Activated CD4-positive, alpha-beta memory T cell treated with anti-CD3 and anti-CD28 coated beads, Interleukin-2, amount 10 ng/mL, durations not matched to agents 7 days and 5 days (primary cell): ENCODE data around the gene TEN1. TPM values are rescaled to one million over a fixed set of nuclear protein-coding genes. Genes with fewer than 3 reads are reported as not detected.
"Not testable (repeated sequence)": the region's sequence is repeated elsewhere in the genome, so short reads cannot be mapped to it uniquely, and the experiment has no call there.

Experiments used
- CTCF ChIA-PET: fragments of 350-600 bp; sonication (Branson Sonifier 250); formaldehyde crosslinking; loops from one replicate; lab custom pipeline; 2021; ENCODE audit warnings: antibody characterized with exemption, inconsistent platforms; lab: Charles Lee
- POLR2A ChIA-PET: fragments of 350-600 bp; sonication (Branson Sonifier 250); formaldehyde crosslinking; loops from one replicate; lab custom pipeline; 2021; ENCODE audit warnings: antibody characterized with exemption; lab: Charles Lee
- DNase-seq: peaks from one replicate; pipeline ENCODE4 v3.0.0-alpha.2; 2020
- H3K27ac Mint-ChIP-seq: one replicate; pipeline ENCODE4 v1.8.0; 2021; ENCODE audit warnings: mild to moderate bottlenecking, mixed read lengths
- H3K27me3 Mint-ChIP-seq: one replicate; pipeline ENCODE4 v1.8.0; 2021; ENCODE audit warnings: mixed read lengths
- H3K36me3 Mint-ChIP-seq: one replicate; pipeline ENCODE4 v1.8.0; 2021; ENCODE audit warnings: low read depth, mixed read lengths
- H3K4me1 Mint-ChIP-seq: one replicate; pipeline ENCODE4 v1.8.0; 2021; ENCODE audit warnings: mixed read lengths
- H3K4me3 Mint-ChIP-seq: one replicate; pipeline ENCODE4 v1.8.0; 2021; ENCODE audit warnings: mild to moderate bottlenecking, mixed read lengths
- H3K9me3 Mint-ChIP-seq: one replicate; pipeline ENCODE4 v1.8.0; 2021; ENCODE audit warnings: mixed read lengths
- total RNA-seq, 2 experiments: library from RNA; stranded (reverse); gene quantifications; one replicate each; pipeline ENCODE4 v1.2.3, GENCODE V29; 2021

The TEN1 gene
- total RNA-seq, 2 experiments from 2014 or later, result 13.5 to 16.3 TPM

- POLR2A ChIA-PET, result no interaction called here
- Mint-ChIP-seq H3K36me3 (peaks cover 39% of the 10 kb centered on the region), H3K27ac (no peak overlapping the region), H3K4me1 (no peaks in the 10 kb centered on the region), H3K4me3 (no peak overlapping the region), H3K27me3 (no peaks in the 10 kb centered on the region), H3K9me3 (no peaks in the 10 kb centered on the region)
- CTCF ChIA-PET, result interaction anchor here (1.6 kb wide), 1 partner anchor 24 kb away, joined by 6 read pairs; no protein-coding TSS in a partner anchor
- no peak for DNase-seq
These were observed 59.0 kb downstream of the TEN1 start for GRCh38 chr17:76038050-76038449.

GRCh38 chr17:76039121-76039520 lies 60.1 kb downstream of the TEN1 start:
- no peaks in the 10 kb centered on the region for H3K27me3 Mint-ChIP-seq
- H3K4me3 Mint-ChIP-seq, result no peak overlapping the region
- no peaks in the 10 kb centered on the region for H3K4me1 Mint-ChIP-seq
- POLR2A ChIA-PET, result no interaction called here
- no peak for DNase-seq
- H3K36me3 Mint-ChIP-seq, result peaks cover 50% of the 10 kb centered on the region
- no peak overlapping the region for H3K27ac Mint-ChIP-seq
- no peaks in the 10 kb centered on the region for H3K9me3 Mint-ChIP-seq
- CTCF ChIA-PET, result no interaction called here

- Mint-ChIP-seq H3K9me3 (no peaks in the 10 kb centered on the region), H3K27ac (no peak overlapping the region), H3K36me3 (peaks cover 61% of the 10 kb centered on the region), H3K27me3 (no peaks in the 10 kb centered on the region), H3K4me1 (no peaks in the 10 kb centered on the region), H3K4me3 (no peak overlapping the region)
- POLR2A ChIA-PET, result interaction anchor here (1.4 kb wide), 1 partner anchor 23 kb away, joined by 3 read pairs; no protein-coding TSS in a partner anchor
- CTCF ChIA-PET, result interaction anchor here (3.0 kb wide), 1 partner anchor 27 kb away, joined by 11 read pairs; no protein-coding TSS in a partner anchor
- DNase-seq, result no peak
These were observed 61.3 kb downstream of the TEN1 start for GRCh38 chr17:76040376-76040775.

GRCh38 chr17:76042868-76043267 lies 63.8 kb downstream of the TEN1 start:
- CTCF ChIA-PET, result interaction anchor here (3.0 kb wide), 1 partner anchor 29 kb away, joined by 11 read pairs; no protein-coding TSS in a partner anchor
- POLR2A ChIA-PET, H3K27me3 Mint-ChIP-seq, H3K27ac Mint-ChIP-seq, H3K4me3 Mint-ChIP-seq, H3K4me1 Mint-ChIP-seq, DNase-seq, H3K9me3 Mint-ChIP-seq: not testable (repeated sequence)
- H3K36me3 Mint-ChIP-seq, result peaks cover 74% of the 10 kb centered on the region

GRCh38 chr17:76044475-76045007 lies 65.5 kb downstream of the TEN1 start:
- CTCF ChIA-PET, result not testable (repeated sequence)
- H3K36me3 Mint-ChIP-seq, result peaks cover 73% of the 10 kb centered on the region

GRCh38 chr17:76046064-76046463 lies 67.0 kb downstream of the TEN1 start:
- Mint-ChIP-seq H3K4me1 (peaks cover 4% of the 10 kb centered on the region), H3K27ac (no peak overlapping the region), H3K27me3 (no peaks in the 10 kb centered on the region), H3K4me3 (no peak overlapping the region), H3K36me3 (peaks cover 73% of the 10 kb centered on the region), H3K9me3 (no peaks in the 10 kb centered on the region)
- POLR2A ChIA-PET, result interaction anchor here (0.9 kb wide), 1 partner anchor 17 kb away, joined by 3 read pairs; no protein-coding TSS in a partner anchor
- CTCF ChIA-PET, result interaction anchor here (1.3 kb wide), 1 partner anchor 15 kb away, joined by 8 read pairs; no protein-coding TSS in a partner anchor
- no peak for DNase-seq

More at GRCh38 chr17:76044475-76045007, 65.5 kb downstream of the TEN1 start:
- POLR2A ChIA-PET, result interaction anchor here (0.5 kb wide), 1 partner anchor 437 kb away, joined by 3 read pairs; no protein-coding TSS in a partner anchor
- H3K9me3 Mint-ChIP-seq, H3K4me3 Mint-ChIP-seq, H3K27ac Mint-ChIP-seq, DNase-seq, H3K4me1 Mint-ChIP-seq, H3K27me3 Mint-ChIP-seq: not testable (repeated sequence)

- ChIA-PET POLR2A (no interaction called here), CTCF (no interaction called here)
- Mint-ChIP-seq H3K36me3 (peaks cover 71% of the 10 kb centered on the region), H3K9me3 (no peaks in the 10 kb centered on the region), H3K4me1 (peaks cover 4% of the 10 kb centered on the region), H3K4me3 (no peak overlapping the region), H3K27me3 (no peaks in the 10 kb centered on the region), H3K27ac (no peak overlapping the region)
- no peak for DNase-seq
These were observed 69.1 kb downstream of the TEN1 start for GRCh38 chr17:76048025-76048605.

- ChIA-PET CTCF (interaction anchor here (1.2 to 1.5 kb wide), 2 partner anchors 231 to 251 kb away, joined by 4 read pairs; no protein-coding TSS in a partner anchor), POLR2A (interaction anchor here (2.1 kb wide), 1 partner anchor 14 kb away, joined by 6 read pairs; no protein-coding TSS in a partner anchor)
- Mint-ChIP-seq H3K4me3 (no peak overlapping the region), H3K9me3 (no peaks in the 10 kb centered on the region), H3K4me1 (peaks cover 4% of the 10 kb centered on the region), H3K27me3 (no peaks in the 10 kb centered on the region), H3K36me3 (peaks cover 70% of the 10 kb centered on the region), H3K27ac (no peak overlapping the region)
- no peak for DNase-seq
These were observed 69.7 kb downstream of the TEN1 start for GRCh38 chr17:76048711-76049110.

GRCh38 chr17:76049239-76049638 lies 70.2 kb downstream of the TEN1 start:
- Mint-ChIP-seq H3K4me3 (no peak overlapping the region), H3K9me3 (no peaks in the 10 kb centered on the region), H3K27me3 (no peaks in the 10 kb centered on the region), H3K36me3 (peaks cover 70% of the 10 kb centered on the region), H3K27ac (peak overlapping the region; percentile 16), H3K4me1 (peaks cover 7% of the 10 kb centered on the region)
- CTCF ChIA-PET, result interaction anchor here (1.2 to 1.5 kb wide), 2 partner anchors 231 to 250 kb away, joined by 4 read pairs; no protein-coding TSS in a partner anchor
- no peak for DNase-seq
- POLR2A ChIA-PET, result interaction anchor here (2.1 kb wide), 1 partner anchor 14 kb away, joined by 6 read pairs; no protein-coding TSS in a partner anchor

GRCh38 chr17:76049836-76050537 lies 70.9 kb downstream of the TEN1 start:
- ChIA-PET CTCF (interaction anchor here (1.2 to 1.5 kb wide), 2 partner anchors 230 to 250 kb away, joined by 4 read pairs; no protein-coding TSS in a partner anchor), POLR2A (interaction anchor here (2.1 kb wide), 1 partner anchor 13 kb away, joined by 6 read pairs; no protein-coding TSS in a partner anchor)
- Mint-ChIP-seq H3K27ac (no peak overlapping the region), H3K27me3 (no peaks in the 10 kb centered on the region), H3K4me1 (peaks cover 7% of the 10 kb centered on the region), H3K36me3 (peaks cover 64% of the 10 kb centered on the region), H3K4me3 (no peak overlapping the region), H3K9me3 (no peaks in the 10 kb centered on the region)
- no peak for DNase-seq
